Measurements from ENCODE around the gene SLC9A3. TPM values are rescaled to one million over a fixed set of nuclear protein-coding genes. Genes with fewer than 3 reads are reported as not detected.

SLC9A3 gene
- total RNA-seq, 3 donors from 2014 or later (not counting 1 experiment from before 2014, with no cell fraction given), result 0.61 to 1.1 (median 0.73) TPM

- intact Hi-C loops (cut with micrococcal nuclease), result no loop called here
- Mint-ChIP-seq H3K27ac (no peak overlapping the region), H3K27me3 (ENCODE audit: low read depth in 2 of 2) (no peaks in the 10 kb centered on the region)
Measured at GRCh38 chr5:438481-438981, 85.7 kb downstream of the SLC9A3 start.

GRCh38 chr5:437281-437771, 86.9 kb downstream of the SLC9A3 start:
- Histone ChIP-seq H3K27ac (ENCODE audit: low read length) (no peak overlapping the region), H3K27me3 (ENCODE audit: control insufficient read depth, insufficient read depth, low read length) (no peaks in the 10 kb centered on the region), H3K4me3 (ENCODE audit: low read length) (no peak overlapping the region), H3K9me3 (ENCODE audit: control insufficient read depth, insufficient read depth, low read length) (no peaks in the 10 kb centered on the region), H3K36me3 (ENCODE audit: control insufficient read depth, insufficient read depth, low read length) (no peaks in the 10 kb centered on the region), H3K4me1 (ENCODE audit: control insufficient read depth, insufficient read depth, low read length) (peaks cover 5% of the 10 kb centered on the region)
- intact Hi-C loops (cut with micrococcal nuclease), result no loop called here
- Mint-ChIP-seq H3K9me3 (no peaks in the 10 kb centered on the region), H3K36me3 (no peaks in the 10 kb centered on the region), H3K4me1 (peaks cover 2 to 3% of the 10 kb centered on the region in 2 donors), H3K27ac (no peak overlapping the region), H3K27me3 (ENCODE audit: low read depth in 2 of 2) (no peaks in the 10 kb centered on the region), H3K4me3 (no peak overlapping the region)
- WGBS (ENCODE audit: insufficient coverage), result 86% methylated on average over 18 of the region's 18 CpGs
- TF ChIP-seq CTCF (IDR thresholded peaks at IDR 0.05), result no peak
- DNase-seq (no peak), ATAC-seq (no peak)

More at GRCh38 chr5:438481-438981, 85.7 kb downstream of the SLC9A3 start:
- no peaks in the 10 kb centered on the region for H3K27me3 ChIP-seq (ENCODE audit: control insufficient read depth, insufficient read depth, low read length)
- H3K4me3 ChIP-seq (ENCODE audit: low read length), result no peak overlapping the region
- H3K27ac ChIP-seq (ENCODE audit: low read length), result no peak overlapping the region
- no peaks in the 10 kb centered on the region for H3K9me3 ChIP-seq (ENCODE audit: control insufficient read depth, insufficient read depth, low read length)
- no peak for DNase-seq
- Mint-ChIP-seq H3K36me3 (no peaks in the 10 kb centered on the region), H3K4me1 (peaks cover 6 to 8% of the 10 kb centered on the region in 2 donors), H3K4me3 (no peak overlapping the region), H3K9me3 (no peaks in the 10 kb centered on the region)
- ATAC-seq, result no peak
- no peak for TF ChIP-seq CTCF (IDR thresholded peaks at IDR 0.05)
- H3K4me1 ChIP-seq (ENCODE audit: control insufficient read depth, insufficient read depth, low read length), result peaks cover 11% of the 10 kb centered on the region
- WGBS (ENCODE audit: insufficient coverage), result 89% methylated on average over 14 of the region's 14 CpGs
- H3K36me3 ChIP-seq (ENCODE audit: control insufficient read depth, insufficient read depth, low read length), result no peaks in the 10 kb centered on the region

- H3K9me3 ChIP-seq (ENCODE audit: control insufficient read depth, insufficient read depth, low read length), result no peaks in the 10 kb centered on the region
- H3K4me1 ChIP-seq (ENCODE audit: control insufficient read depth, insufficient read depth, low read length), result no peaks in the 10 kb centered on the region
- WGBS (ENCODE audit: insufficient coverage), result 87% methylated on average over 5 of the region's 5 CpGs
- no peaks in the 10 kb centered on the region for H3K36me3 ChIP-seq (ENCODE audit: control insufficient read depth, insufficient read depth, low read length)
- no peak for TF ChIP-seq CTCF (IDR thresholded peaks at IDR 0.05)
- ATAC-seq (no peak), DNase-seq (no peak)
- no peak overlapping the region for H3K27ac ChIP-seq (ENCODE audit: low read length)
- Mint-ChIP-seq H3K27ac (no peak overlapping the region), H3K4me3 (no peak overlapping the region), H3K36me3 (no peaks in the 10 kb centered on the region), H3K9me3 (no peaks in the 10 kb centered on the region), H3K27me3 (ENCODE audit: low read depth in 2 of 2) (no peaks in the 10 kb centered on the region), H3K4me1 (no peaks in the 10 kb centered on the region)
- intact Hi-C loops (cut with micrococcal nuclease), result no loop called here
- H3K4me3 ChIP-seq (ENCODE audit: low read length), result no peak overlapping the region
- no peaks in the 10 kb centered on the region for H3K27me3 ChIP-seq (ENCODE audit: control insufficient read depth, insufficient read depth, low read length)
Measured at GRCh38 chr5:436641-436975, 87.6 kb downstream of the SLC9A3 start.
